NCI-H146 treated with DMSO at 0.1 percent for 48 hours (cell line): Measurements from ENCODE around the gene HRH2.
"Not testable (repeated sequence)": the region's sequence is repeated elsewhere in the genome, so short reads cannot be mapped to it uniquely, and the experiment has no call there.

Experiments used
- DNase-seq: peaks from one replicate; lab custom pipeline; 2025; ENCODE audit not compliant: unreplicated experiment; lab: John Stamatoyannopoulos, UW

HRH2 gene

DNA sequence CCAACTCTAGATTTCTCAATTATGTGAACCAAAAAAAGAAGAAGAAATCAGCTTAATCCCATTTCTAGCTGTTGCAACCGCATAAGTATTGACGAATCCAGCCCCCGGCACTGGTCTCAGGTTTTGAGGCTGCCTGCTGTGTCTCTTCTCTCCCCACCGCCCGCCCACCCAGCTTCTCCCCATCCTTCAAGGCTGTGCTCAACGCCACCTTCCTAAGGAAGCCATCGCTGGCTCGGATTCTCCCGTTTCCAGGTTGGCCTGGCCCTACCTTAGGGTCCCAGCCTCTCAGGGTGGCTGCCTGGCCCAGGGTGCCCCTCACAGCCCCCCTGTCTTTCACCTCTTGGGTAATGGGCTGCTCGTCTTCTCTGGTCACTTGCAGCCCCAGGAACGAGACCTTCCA is 77.8 kb downstream of the HRH2 start:
- DNase-seq: no peak

GRCh38 chr5:175736652-175737051 is 78.8 kb downstream of the HRH2 start:
- DNase-seq: no peak

- no peak for DNase-seq
Observed at GRCh38 chr5:175737481-175737880, 79.6 kb downstream of the HRH2 start.

GRCh38 chr5:175738126-175738525 is 80.3 kb downstream of the HRH2 start:
- no peak for DNase-seq

DNA sequence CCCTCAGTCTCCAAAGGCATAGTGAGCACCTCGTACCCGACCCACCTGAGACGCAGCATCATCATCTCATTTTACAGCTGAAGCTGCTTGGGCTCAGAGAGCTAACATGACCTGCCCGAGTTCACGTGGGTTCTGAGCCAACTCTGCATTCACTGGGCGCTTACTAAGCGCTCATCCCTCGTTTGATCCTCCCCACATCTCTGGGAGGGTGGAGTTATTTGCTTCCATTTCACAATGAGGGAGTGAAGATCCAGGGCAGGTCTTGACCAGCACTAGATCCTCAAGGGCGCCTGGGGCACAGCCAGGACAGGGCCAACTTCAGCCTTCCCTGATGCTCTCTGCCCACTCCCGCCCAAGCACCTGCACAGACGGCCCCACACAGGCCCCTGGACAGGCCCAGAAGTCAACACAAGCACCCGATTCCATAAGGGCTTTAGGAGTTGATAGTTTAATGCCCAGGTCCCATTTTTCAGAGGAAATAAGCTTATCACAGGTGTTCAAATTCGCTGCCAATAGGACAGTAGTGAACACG is 80.8 kb downstream of the HRH2 start:
- no peak for DNase-seq

- DNase-seq: no peak
Observed at GRCh38 chr5:175740014-175740413, 82.1 kb downstream of the HRH2 start.

DNA sequence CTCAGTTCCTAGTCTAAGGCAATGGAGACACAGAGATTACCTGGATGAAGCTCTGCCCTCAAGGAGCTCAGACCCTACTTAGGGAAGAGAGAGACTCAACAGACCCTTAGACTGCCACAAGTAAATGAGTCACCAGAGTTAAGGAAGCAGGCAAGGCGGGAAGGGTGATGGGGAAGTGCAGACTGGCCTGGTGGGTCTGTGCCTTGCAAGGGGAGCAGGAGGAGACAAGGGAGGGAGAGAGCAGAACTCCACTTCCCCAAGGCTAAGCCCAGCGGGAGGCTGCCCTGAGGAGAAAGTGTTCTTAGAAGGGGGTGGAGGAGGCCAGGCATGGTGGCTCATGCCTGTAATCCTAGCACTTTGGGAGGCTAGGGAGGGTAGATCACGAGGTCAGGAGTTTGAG is 83.7 kb downstream of the HRH2 start:
- no peak for DNase-seq

DNA sequence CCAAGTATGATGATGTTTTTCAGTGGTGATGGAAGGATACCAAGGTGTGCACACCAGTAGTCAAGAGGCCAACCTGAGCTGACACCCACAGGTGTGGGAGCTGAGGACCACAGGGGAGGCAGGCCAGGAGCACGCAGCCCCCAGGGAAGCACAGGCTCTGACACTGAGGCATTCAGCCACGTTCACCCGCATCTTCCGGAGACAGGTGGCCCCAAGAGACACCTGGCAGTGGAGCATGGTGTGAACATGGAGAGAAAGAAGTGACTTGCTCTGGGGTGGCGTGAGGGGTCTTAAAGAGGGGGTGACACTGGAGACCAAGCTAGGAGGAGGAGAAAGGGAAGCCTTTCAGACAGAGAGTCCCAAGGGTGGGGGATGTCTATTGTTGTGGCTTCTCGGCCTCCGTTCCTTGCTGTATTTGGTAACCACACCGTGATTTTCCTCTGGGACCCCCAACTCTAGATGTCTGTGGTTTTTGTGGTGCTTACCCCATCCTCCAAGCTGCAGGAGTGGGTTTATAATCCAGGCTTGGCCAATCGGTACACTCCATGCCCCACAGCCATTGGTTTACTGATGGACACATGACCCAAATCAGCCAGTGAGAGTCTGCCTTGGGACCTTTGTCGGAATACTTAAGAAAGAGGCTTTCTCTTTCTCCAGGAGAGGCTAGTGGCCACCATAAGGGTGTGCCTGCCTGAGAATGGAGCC is 84.6 kb downstream of the HRH2 start:
- DNase-seq: no peak

DNA sequence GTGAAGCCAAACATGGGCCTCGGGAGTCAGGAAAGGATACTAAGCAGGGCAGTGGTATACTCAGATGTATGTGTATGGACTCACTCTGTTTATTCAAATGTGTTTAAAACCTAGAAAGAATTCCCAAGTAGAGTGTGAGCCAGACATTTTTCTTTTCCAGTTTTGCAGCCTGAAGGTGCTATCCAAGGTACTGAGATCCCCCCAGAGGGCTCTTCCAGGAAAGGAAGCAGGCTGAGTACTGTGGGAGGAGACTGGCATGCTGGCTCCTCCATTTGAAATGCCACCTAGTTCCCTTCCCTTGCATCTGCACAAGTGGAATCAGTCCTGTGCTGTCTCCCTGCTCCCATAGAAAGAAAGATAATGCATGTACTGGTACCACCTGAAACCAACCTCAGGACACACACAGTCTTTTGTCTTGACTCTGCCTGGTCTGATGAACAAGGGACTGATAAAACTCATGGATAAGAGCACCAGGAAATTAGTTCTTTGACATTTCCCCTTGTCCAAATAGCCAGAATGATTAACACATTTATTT is 85.9 kb downstream of the HRH2 start:
- no peak for DNase-seq

DNA sequence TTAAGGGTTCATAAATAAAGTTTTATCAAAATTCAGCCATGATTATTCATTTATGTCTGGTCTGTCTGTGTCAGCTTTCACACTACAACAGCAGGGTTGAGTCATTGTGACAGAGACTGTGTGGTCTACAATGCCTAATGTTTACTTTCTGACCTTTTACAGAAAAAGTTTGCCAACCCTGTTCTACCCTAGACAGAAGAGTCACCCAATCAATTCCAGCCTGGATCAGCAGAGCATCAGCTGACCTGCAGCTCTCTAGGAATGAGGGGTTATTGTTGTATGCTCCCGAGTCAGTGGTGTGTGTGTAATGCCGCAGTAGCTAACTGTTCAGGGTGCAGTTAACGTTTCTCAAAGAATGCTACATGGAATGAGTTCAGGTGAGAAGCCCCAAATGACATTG is 87.3 kb downstream of the HRH2 start:
- no peak for DNase-seq

DNA sequence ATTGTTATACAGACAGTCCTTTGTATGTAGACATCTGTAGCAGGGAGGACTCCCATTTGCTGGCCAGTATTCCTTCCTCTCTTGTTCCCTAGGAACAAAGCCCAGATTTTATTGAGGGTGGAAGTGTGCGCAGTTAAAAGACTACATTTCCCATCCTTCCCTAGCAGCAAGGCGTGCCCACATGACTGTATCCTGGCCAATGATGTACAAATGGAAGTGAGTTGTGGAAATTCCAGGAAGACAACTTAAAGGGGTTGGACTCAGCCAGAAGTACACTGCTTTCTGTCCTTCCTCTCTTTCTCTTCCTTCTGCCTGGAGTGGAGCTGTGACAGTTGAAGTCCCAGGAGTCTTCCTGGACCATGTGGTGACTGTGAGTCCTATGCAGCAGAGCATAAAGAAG is 89.0 kb downstream of the HRH2 start:
- DNase-seq: no peak

DNA sequence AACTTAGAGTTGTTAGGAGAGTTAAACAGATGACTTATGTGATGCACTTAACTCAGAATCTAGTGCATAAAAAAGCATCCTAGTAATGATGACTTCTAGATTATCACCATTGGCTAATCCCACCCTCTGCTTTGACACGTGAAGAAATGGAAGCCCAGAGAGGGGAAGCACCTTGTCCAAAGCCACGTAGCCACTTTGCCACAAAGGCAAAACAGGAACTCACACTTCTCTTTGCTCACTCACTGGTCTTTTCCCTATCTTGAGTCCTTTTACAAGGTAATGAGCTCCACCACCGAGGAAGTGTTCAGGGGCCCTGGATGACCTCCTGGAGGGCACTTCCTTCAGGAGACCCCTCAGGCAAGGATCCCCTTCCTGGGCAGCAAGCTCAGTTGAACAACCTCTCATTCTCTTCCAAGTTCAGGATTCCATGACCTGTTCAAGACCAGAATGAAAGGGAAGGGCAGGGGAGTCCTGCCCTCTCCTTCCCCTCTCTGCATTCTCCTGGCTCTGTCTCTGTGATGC is 89.7 kb downstream of the HRH2 start:
- no peak for DNase-seq

DNA sequence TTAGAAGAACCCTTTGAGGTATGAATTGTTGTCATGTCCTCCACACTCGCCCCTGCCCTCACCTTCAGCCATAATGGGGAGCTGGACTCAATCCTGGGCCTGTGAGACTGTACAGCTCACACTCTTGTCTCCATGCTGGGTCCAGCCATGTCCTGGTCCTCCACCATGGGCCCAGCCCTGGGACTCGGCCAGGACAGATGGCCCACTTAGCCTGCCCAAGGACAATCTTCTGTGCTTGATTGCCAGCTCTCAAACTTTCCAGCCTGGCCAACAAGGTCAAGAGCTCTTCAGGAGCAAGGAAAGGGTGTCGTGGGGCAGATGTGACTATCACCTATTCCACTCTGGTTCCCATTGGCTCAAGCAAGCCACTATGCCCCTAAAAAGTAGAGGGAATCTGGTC is 90.8 kb downstream of the HRH2 start:
- no peak for DNase-seq

GRCh38 chr5:175749591-175749990 is 91.7 kb downstream of the HRH2 start:
- DNase-seq: no peak

GRCh38 chr5:175750511-175750931 is 92.7 kb downstream of the HRH2 start:
- peak; percentile 79 for DNase-seq

DNA sequence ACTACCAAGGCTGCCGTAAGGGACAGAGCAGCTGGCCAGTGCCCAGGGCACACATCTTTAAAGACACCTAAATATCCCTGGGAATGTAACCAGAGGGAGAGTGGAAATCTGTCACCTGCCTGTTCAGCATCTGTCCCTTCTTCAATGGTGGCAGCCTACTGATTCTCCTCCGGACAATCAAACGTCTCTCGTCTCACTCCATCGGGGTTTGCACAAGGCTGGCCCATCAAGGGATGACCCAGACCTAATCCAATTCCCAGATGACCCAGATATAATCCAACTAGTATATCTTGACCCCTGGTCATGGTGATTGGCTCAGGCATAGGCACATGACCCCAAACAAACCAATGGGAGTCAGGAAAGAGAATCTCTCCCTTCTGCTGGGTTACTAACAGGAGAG is 93.5 kb downstream of the HRH2 start:
- DNase-seq: no peak

- DNase-seq: no peak
Observed at GRCh38 chr5:175752826-175753535, 95.1 kb downstream of the HRH2 start.

- DNase-seq: no peak
Observed at GRCh38 chr5:175753536-175754402, 95.9 kb downstream of the HRH2 start.

- not testable (repeated sequence) for DNase-seq
Observed at GRCh38 chr5:175759991-175760390, 102.1 kb downstream of the HRH2 start.
